Omental fat pad (tissue), 4 donors: Measurements from ENCODE around the gene KCNIP1. TPM values are rescaled to one million over a fixed set of nuclear protein-coding genes. Genes with fewer than 3 reads are reported as not detected.

Source experiments
- ATAC-seq: fragments of 150-250 bp; one replicate; pipeline ENCODE4 v1.9.1; 2016; ENCODE audit warnings: mild to moderate bottlenecking, moderate library complexity; ENCODE audit not compliant: low FRiP score
- DNase-seq: peaks from one replicate; pipeline ENCODE4 v3.0.0-alpha.2; 2019; ENCODE audit warnings: low spot score
- CTCF ChIP-seq, 3 donors: fragments of 450-650 bp; IDR thresholded peaks; one replicate each; pipeline ENCODE4 v1.5.1; 2016 to 2017; ENCODE audit warnings: antibody characterized with exemption in 3 of 3, mild to moderate bottlenecking in 3 of 3, moderate library complexity in 2 of 3
- total RNA-seq, 4 donors: library from RNA; depleted of rRNA; stranded (reverse); fragments of >200 nt; gene quantifications; one replicate each; pipeline ENCODE4 v1.1.0, GENCODE V29; 2016

The KCNIP1 gene
- total RNA-seq, 4 donors from 2014 or later = 0.25 TPM; not detected in 3

DNA sequence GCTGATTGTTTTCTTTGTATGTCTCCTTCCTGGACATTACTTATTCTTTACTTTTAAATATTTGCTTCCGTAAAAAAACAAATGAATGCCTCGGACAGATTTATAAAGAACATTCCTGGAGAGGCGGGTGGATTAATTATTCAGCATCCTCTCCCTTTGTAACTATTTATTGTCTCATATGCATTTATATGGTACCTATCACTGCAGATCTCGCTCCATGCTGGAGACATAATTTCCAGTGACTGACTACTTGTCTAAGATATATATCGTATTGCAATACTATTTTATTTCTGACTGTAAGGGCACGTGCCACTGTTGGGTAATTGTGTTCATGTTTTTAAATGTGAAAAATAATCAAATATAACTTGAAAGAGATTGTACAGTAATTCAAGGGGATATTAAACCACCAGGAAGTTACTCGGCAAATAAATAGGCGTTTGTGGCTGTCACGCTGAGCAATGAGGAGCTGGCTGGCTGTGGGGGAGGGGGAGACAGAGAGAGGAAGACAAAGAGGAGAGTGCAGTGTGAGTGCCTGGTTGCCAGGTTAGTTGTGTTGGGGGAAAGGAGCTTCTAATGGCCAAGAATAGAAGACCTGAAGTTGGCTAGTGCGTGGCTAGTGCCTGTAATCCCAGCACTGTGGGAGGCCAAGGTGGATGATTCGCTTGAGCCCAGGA lies 147.9 kb downstream of the KCNIP1 start:
- no peak for TF ChIP-seq CTCF (IDR thresholded peaks at IDR 0.05)
- DNase-seq = no peak
- no peak for ATAC-seq

DNA sequence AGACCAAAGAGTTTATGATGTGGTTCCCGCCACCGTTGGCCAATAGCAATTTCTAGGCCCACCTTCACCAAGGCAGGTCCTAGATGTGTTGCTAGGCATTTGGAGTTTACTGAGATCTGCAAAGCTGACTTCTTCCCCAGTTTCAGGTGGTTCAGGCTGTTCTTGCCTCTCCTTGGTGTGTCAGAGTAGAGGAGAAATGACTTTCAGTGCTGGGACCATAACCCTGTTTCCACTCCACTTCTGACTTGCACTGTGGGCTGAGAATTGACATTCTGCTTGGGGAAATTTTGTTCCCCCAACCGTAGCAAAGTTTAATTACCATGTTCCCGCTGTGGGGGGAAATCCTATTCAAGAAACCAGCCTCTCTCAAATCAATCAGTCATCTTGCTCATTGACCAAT lies 151.7 kb downstream of the KCNIP1 start:
- TF ChIP-seq CTCF (IDR thresholded peaks at IDR 0.05) = no peak
- DNase-seq = no peak
- ATAC-seq = no peak

DNA sequence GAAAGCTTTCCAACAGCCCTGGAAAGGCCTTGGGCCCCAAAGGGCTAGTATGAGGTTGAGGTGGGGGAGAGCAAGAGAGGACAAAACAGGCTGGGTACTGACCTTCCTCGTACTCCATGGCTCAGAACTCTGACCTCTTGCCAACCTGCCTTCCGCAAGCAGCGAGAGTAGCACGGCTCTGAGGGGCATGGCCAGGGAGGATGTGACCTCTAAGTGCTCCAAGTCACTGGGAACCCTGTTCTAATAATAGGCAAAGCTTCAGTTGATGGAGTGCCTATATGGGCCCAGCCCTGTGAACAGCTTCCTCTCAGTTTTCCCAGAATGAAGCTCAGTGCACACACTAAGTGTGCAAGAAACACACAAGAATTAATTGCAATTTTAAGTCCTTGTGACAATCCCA lies 152.1 kb downstream of the KCNIP1 start:
- ATAC-seq (no peak), DNase-seq (no peak)
- no peak for TF ChIP-seq CTCF (IDR thresholded peaks at IDR 0.05)

DNA sequence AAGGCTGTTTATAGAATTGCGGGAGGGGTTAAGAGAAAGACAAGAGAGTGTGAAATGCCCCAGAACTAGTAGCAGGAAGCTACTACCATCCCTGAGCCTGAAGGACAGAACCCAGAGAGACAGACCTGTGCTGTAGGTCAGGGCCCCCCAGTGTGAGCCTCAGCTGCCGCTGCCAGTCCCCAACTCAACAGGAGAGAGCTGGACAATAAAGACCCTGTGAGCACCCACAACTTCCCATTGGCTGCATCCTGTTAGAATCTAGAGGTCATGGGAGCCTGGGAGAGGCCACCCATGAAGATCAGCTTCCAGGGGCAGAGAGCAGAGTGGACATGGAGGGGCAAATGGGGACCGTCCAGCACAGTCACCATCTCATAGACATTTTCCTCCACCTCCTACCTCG lies 152.5 kb downstream of the KCNIP1 start:
- ATAC-seq (no peak), DNase-seq (no peak)
- TF ChIP-seq CTCF (IDR thresholded peaks at IDR 0.05) = no peak

GRCh38 chr5:170660531-170660930 lies 156.7 kb downstream of the KCNIP1 start:
- no peak for ATAC-seq
- DNase-seq = no peak
- TF ChIP-seq CTCF (IDR thresholded peaks at IDR 0.05) = no peak

- TF ChIP-seq CTCF (IDR thresholded peaks at IDR 0.05) = no peak
- DNase-seq (no peak), ATAC-seq (no peak)
These were observed 159.1 kb downstream of the KCNIP1 start for GRCh38 chr5:170662966-170663365.

DNA sequence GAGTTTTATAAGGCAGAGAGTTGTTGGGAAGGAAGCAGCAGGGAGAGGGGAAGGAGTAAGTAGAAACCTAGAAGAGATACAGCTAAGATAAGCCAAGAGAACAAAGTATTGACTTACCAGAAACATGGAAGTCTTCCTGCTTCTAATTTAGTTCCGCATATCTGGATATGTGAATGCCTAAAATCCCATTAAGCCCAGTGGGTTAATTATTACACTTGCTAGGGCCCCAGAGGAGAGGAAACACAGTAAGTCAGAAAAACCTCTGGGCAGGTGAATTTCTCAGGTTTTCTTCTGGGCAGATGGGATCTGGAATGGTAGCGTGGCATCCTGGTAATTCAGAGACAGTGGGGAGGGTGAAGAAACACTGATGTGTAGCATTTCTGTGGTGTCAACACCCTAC lies 175.0 kb downstream of the KCNIP1 start:
- ATAC-seq (no peak), DNase-seq (no peak)
- no peak for TF ChIP-seq CTCF (IDR thresholded peaks at IDR 0.05)
